Neural progenitor cell (in vitro differentiated cells): ENCODE data around the gene GRIN3B. TPM values are rescaled to one million over a fixed set of nuclear protein-coding genes. Genes with fewer than 3 reads are reported as not detected.

ENCODE experiments used
- DNase-seq: peaks from one replicate; pipeline ENCODE4 v3.0.0-alpha.2; 2016; ENCODE audit warnings: low spot score
- H2AFZ ChIP-seq: fragments of 200-600 bp; sonication (generic); replicated peaks from 2 replicates; pipeline ENCODE4 v1.6.1; 2016; ENCODE audit warnings: antibody characterized with exemption
- H3F3A ChIP-seq: fragments of 200-600 bp; sonication (generic); 2 replicates; pipeline ENCODE4 v1.6.1; 2016; ENCODE audit warnings: antibody characterized with exemption, low read depth
- H3K27ac ChIP-seq: fragments of 200-600 bp; sonication (generic); 2 replicates; pipeline ENCODE4 v1.5.1; 2016; ENCODE audit warnings: mild to moderate bottlenecking
- H3K27me3 ChIP-seq: fragments of 200-600 bp; sonication (generic); 2 replicates; pipeline ENCODE4 v1.6.1; 2016; ENCODE audit warnings: mild to moderate bottlenecking, moderate library complexity
- H3K36me3 ChIP-seq: fragments of 200-600 bp; sonication (generic); 2 replicates; pipeline ENCODE4 v1.5.1; 2016
- H3K4me1 ChIP-seq: fragments of 200-600 bp; sonication (generic); 2 replicates; pipeline ENCODE4 v1.6.1; 2016; ENCODE audit warnings: mixed run types
- H3K4me2 ChIP-seq: fragments of 200-600 bp; sonication (generic); 2 replicates; pipeline ENCODE4 v1.6.1; 2016
- H3K4me3 ChIP-seq: fragments of 200-600 bp; sonication (generic); 2 replicates; pipeline ENCODE4 v1.5.1; 2016
- H3K79me2 ChIP-seq: fragments of 200-600 bp; sonication (generic); 2 replicates; pipeline ENCODE4 v1.6.1; 2016; ENCODE audit warnings: low read depth
- H3K9ac ChIP-seq: fragments of 200-600 bp; sonication (generic); 2 replicates; pipeline ENCODE4 v1.6.1; 2016
- H3K9me3 ChIP-seq: fragments of 200-600 bp; sonication (generic); 2 replicates; pipeline ENCODE4 v1.5.1; 2016; ENCODE audit warnings: low read depth
- H4K20me1 ChIP-seq: fragments of 200-600 bp; sonication (generic); 2 replicates; pipeline ENCODE4 v1.6.1; 2016; ENCODE audit warnings: low read depth
- H3K27ac Mint-ChIP-seq: 3 replicates; pipeline ENCODE4 v1.8.0; 2021; ENCODE audit warnings: mixed read lengths
- H3K27me3 Mint-ChIP-seq: 2 replicates; pipeline ENCODE4 v1.8.0; 2022; ENCODE audit warnings: low read depth, mild to moderate bottlenecking, inconsistent platforms, moderate library complexity, mixed read lengths; ENCODE audit not compliant: insufficient read depth
- H3K36me3 Mint-ChIP-seq: 3 replicates; pipeline ENCODE4 v1.8.0; 2021; ENCODE audit warnings: mixed read lengths
- H3K4me1 Mint-ChIP-seq: 3 replicates; pipeline ENCODE4 v1.8.0; 2021; ENCODE audit warnings: mixed read lengths
- H3K4me3 Mint-ChIP-seq: 3 replicates; pipeline ENCODE4 v1.8.0; 2021; ENCODE audit warnings: mild to moderate bottlenecking, moderate library complexity, mixed read lengths
- H3K9me3 Mint-ChIP-seq: 3 replicates; pipeline ENCODE4 v1.8.0; 2020; ENCODE audit warnings: mixed read lengths
- CTCF ChIP-seq: fragments of 200-600 bp; sonication (generic); IDR thresholded peaks from 2 replicates; pipeline ENCODE4 v1.5.1; 2017; ENCODE audit warnings: antibody characterized with exemption, mild to moderate bottlenecking
- EZH2 ChIP-seq: fragments of 200-600 bp; sonication (generic); IDR thresholded peaks from 2 replicates; pipeline ENCODE4 v1.6.1; 2017; ENCODE audit warnings: antibody characterized with exemption, mild to moderate bottlenecking, moderate library complexity
- EZH2phosphoT487 ChIP-seq: fragments of 200-600 bp; sonication (generic); IDR thresholded peaks from 2 replicates; pipeline ENCODE4 v1.6.1; 2017; ENCODE audit warnings: antibody characterized with exemption
- total RNA-seq: library from RNA; depleted of rRNA; stranded (reverse); fragments of >200 nt; gene quantifications from 2 replicates; pipeline ENCODE4 v1.2.3, GENCODE V29; 2015; ENCODE audit warnings: low replicate concordance

The GRIN3B gene
- total RNA-seq, 1 donor from 2014 or later = 5.9 TPM

GRCh38 chr19:1053176-1054101, 53.2 kb downstream of the GRIN3B start:
- DNase-seq = no peak
- Histone ChIP-seq H2AFZ (no peak overlapping the region), H3K9me3 (peaks cover 7% of the 10 kb centered on the region), H3K79me2 (no peaks in the 10 kb centered on the region), H3K4me3 (no peak overlapping the region), H3K27ac (no peak overlapping the region), H4K20me1 (no peaks in the 10 kb centered on the region), H3K4me2 (no peak overlapping the region), H3K27me3 (no peaks in the 10 kb centered on the region), H3F3A (peaks cover 8% of the 10 kb centered on the region), H3K4me1 (no peaks in the 10 kb centered on the region), H3K36me3 (no peaks in the 10 kb centered on the region), H3K9ac (no peak overlapping the region)
- H3K27ac Mint-ChIP-seq = no peak overlapping the region
- no peaks in the 10 kb centered on the region for H3K9me3 Mint-ChIP-seq
- H3K36me3 Mint-ChIP-seq = peaks cover 2% of the 10 kb centered on the region
- TF ChIP-seq EZH2phosphoT487 = no peak
- no peak for TF ChIP-seq CTCF
- no peak for TF ChIP-seq EZH2
- H3K4me3 Mint-ChIP-seq = no peak overlapping the region
- peaks cover 10% of the 10 kb centered on the region for H3K4me1 Mint-ChIP-seq
- H3K27me3 Mint-ChIP-seq = peaks cover 12% of the 10 kb centered on the region

- Histone ChIP-seq H3K4me1 (no peaks in the 10 kb centered on the region), H3K79me2 (no peaks in the 10 kb centered on the region), H3K4me3 (no peak overlapping the region), H4K20me1 (no peaks in the 10 kb centered on the region), H3F3A (peaks cover 8% of the 10 kb centered on the region), H3K27ac (no peak overlapping the region), H3K36me3 (no peaks in the 10 kb centered on the region), H3K4me2 (no peak overlapping the region), H2AFZ (no peak overlapping the region), H3K9ac (no peak overlapping the region), H3K9me3 (peaks cover 7% of the 10 kb centered on the region), H3K27me3 (no peaks in the 10 kb centered on the region)
- Mint-ChIP-seq H3K36me3 (peaks cover 2% of the 10 kb centered on the region), H3K4me1 (peaks cover 10% of the 10 kb centered on the region), H3K4me3 (no peak overlapping the region), H3K27ac (no peak overlapping the region), H3K9me3 (no peaks in the 10 kb centered on the region), H3K27me3 (peaks cover 12% of the 10 kb centered on the region)
- TF ChIP-seq EZH2 (no peak), CTCF (no peak), EZH2phosphoT487 (no peak)
- no peak for DNase-seq
These were observed 54.1 kb downstream of the GRIN3B start for GRCh38 chr19:1054102-1055027.

GRCh38 chr19:1055028-1055425, 54.8 kb downstream of the GRIN3B start:
- H3K4me3 ChIP-seq = no peak overlapping the region
- Mint-ChIP-seq H3K27ac (no peak overlapping the region), H3K4me1 (peaks cover 10% of the 10 kb centered on the region), H3K36me3 (peaks cover 2% of the 10 kb centered on the region), H3K9me3 (no peaks in the 10 kb centered on the region), H3K4me3 (no peak overlapping the region), H3K27me3 (peaks cover 12% of the 10 kb centered on the region)
- no peak overlapping the region for H3K4me2 ChIP-seq
- H3K4me1 ChIP-seq = no peaks in the 10 kb centered on the region
- no peak overlapping the region for H3K27ac ChIP-seq
- no peak overlapping the region for H2AFZ ChIP-seq
- no peaks in the 10 kb centered on the region for H3K36me3 ChIP-seq
- H3K9ac ChIP-seq = no peak overlapping the region
- no peaks in the 10 kb centered on the region for H4K20me1 ChIP-seq
- no peaks in the 10 kb centered on the region for H3K27me3 ChIP-seq
- DNase-seq = no peak
- H3K9me3 ChIP-seq = peaks cover 7% of the 10 kb centered on the region
- peaks cover 8% of the 10 kb centered on the region for H3F3A ChIP-seq
- no peaks in the 10 kb centered on the region for H3K79me2 ChIP-seq
- no peak for TF ChIP-seq EZH2
- no peak for TF ChIP-seq EZH2phosphoT487
- no peak for TF ChIP-seq CTCF
